ENCODE results near the gene ITGA11.

DNA sequence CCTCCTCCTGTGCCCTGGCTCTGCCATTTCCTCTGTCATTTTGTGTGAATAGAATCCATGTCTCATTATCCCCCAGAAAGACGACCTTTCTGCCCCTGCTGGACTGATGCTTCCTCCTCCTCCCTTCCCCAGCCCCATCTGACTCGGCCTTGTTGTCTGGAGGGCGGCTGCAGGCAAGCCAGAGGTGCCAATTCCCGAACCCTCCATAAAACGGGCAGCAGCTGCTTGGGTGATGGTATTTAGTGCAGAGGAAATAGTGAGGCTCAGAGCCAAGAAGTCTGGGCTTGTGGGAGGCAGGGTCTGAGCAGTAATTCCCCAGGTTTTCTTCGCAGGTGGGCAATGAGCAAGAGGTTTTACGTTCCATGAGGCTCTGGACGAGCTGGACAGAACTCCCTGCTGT is 71.2 kb downstream of the ITGA11 start:
- TF ChIP-seq TAF1 (CRISPR knock-in tag; IDR thresholded peaks at IDR 0.05) (no peak), MIER3 (CRISPR knock-in tag; IDR thresholded peaks at IDR 0.05; ENCODE audit: borderline replicate concordance) (no peak), ZNF274 (CRISPR knock-in tag; IDR thresholded peaks at IDR 0.05) (no peak), THAP11 (CRISPR knock-in tag; IDR thresholded peaks at IDR 0.05) (no peak), ZNF446 (CRISPR knock-in tag; IDR thresholded peaks at IDR 0.05) (no peak), POLR2AphosphoS5 (IDR thresholded peaks at IDR 0.05; ENCODE audit: low read depth, low read length) (no peak), ZNF552 (CRISPR knock-in tag; IDR thresholded peaks at IDR 0.05; ENCODE audit: borderline replicate concordance) (no peak)
- TF ChIP-seq, protein P1, sequence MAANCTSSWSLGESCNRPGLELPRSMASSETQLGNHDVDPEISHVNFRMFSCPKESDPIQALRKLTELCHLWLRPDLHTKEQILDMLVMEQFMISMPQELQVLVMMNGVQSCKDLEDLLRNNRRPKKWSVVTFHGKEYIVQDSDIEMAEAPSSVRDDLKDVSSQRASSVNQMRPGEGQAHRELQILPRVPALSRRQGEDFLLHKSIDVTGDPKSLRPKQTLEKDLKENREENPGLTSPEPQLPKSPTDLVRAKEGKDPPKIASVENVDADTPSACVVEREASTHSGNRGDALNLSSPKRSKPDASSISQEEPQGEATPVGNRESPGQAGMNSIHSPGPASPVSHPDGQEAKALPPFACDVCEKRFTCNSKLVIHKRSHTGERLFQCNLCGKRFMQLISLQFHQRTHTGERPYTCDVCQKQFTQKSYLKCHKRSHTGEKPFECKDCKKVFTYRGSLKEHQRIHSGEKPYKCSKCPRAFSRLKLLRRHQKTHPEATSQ (CRISPR knock-in tag; IDR thresholded peaks at IDR 0.05; ENCODE audit: borderline replicate concordance): no peak
- TF ChIP-seq, protein P2, sequence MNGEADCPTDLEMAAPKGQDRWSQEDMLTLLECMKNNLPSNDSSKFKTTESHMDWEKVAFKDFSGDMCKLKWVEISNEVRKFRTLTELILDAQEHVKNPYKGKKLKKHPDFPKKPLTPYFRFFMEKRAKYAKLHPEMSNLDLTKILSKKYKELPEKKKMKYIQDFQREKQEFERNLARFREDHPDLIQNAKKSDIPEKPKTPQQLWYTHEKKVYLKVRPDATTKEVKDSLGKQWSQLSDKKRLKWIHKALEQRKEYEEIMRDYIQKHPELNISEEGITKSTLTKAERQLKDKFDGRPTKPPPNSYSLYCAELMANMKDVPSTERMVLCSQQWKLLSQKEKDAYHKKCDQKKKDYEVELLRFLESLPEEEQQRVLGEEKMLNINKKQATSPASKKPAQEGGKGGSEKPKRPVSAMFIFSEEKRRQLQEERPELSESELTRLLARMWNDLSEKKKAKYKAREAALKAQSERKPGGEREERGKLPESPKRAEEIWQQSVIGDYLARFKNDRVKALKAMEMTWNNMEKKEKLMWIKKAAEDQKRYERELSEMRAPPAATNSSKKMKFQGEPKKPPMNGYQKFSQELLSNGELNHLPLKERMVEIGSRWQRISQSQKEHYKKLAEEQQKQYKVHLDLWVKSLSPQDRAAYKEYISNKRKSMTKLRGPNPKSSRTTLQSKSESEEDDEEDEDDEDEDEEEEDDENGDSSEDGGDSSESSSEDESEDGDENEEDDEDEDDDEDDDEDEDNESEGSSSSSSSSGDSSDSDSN (CRISPR knock-in tag; IDR thresholded peaks at IDR 0.05): no peak
- TF ChIP-seq, protein P3, sequence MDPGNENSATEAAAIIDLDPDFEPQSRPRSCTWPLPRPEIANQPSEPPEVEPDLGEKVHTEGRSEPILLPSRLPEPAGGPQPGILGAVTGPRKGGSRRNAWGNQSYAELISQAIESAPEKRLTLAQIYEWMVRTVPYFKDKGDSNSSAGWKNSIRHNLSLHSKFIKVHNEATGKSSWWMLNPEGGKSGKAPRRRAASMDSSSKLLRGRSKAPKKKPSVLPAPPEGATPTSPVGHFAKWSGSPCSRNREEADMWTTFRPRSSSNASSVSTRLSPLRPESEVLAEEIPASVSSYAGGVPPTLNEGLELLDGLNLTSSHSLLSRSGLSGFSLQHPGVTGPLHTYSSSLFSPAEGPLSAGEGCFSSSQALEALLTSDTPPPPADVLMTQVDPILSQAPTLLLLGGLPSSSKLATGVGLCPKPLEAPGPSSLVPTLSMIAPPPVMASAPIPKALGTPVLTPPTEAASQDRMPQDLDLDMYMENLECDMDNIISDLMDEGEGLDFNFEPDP (CRISPR knock-in tag; conservative IDR thresholded peaks at IDR 0.05): no peak
